ENCODE data around the gene EIF3B. TPM values are rescaled to one million over a fixed set of nuclear protein-coding genes. Genes with fewer than 3 reads are reported as not detected.
"Not testable (repeated sequence)": the region's sequence is repeated elsewhere in the genome, so short reads cannot be mapped to it uniquely, and the experiment has no call there.

EIF3B gene
- total RNA-seq, 4 donors from 2014 or later, result 75.3 to 156 (median 97.4) TPM

DNA sequence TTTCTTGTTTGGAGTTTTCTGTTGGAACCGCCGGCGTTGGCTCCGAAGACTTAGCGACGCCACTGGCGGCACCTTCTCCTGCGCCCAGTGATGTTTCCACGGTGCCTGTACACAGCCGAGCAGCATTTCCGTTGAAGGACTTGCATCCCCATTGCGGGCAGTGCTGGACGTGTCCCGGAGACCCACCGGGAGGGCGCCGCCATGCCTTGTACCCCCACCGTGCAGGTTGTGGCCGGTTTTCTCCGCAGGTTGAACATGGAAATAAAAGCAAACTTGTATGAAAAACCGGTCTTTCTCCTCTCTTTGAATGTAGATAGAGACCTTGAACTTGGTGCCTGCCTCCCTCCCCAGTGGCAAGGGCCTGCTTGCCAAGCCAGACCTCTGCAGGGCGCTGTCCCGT is 25.8 kb downstream of the EIF3B start:
- H3K4me1 ChIP-seq, result no peaks in the 10 kb centered on the region
- H3K36me3 ChIP-seq, result peaks cover 0 to 62% (median 0%) of the 10 kb centered on the region in 3 donors
- TF ChIP-seq POLR2A (IDR thresholded peaks at IDR 0.05), result no peak
- TF ChIP-seq, protein P1, sequence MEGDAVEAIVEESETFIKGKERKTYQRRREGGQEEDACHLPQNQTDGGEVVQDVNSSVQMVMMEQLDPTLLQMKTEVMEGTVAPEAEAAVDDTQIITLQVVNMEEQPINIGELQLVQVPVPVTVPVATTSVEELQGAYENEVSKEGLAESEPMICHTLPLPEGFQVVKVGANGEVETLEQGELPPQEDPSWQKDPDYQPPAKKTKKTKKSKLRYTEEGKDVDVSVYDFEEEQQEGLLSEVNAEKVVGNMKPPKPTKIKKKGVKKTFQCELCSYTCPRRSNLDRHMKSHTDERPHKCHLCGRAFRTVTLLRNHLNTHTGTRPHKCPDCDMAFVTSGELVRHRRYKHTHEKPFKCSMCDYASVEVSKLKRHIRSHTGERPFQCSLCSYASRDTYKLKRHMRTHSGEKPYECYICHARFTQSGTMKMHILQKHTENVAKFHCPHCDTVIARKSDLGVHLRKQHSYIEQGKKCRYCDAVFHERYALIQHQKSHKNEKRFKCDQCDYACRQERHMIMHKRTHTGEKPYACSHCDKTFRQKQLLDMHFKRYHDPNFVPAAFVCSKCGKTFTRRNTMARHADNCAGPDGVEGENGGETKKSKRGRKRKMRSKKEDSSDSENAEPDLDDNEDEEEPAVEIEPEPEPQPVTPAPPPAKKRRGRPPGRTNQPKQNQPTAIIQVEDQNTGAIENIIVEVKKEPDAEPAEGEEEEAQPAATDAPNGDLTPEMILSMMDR (IDR thresholded peaks at IDR 0.05), result no peak
- DNase-seq, result no peak
- H3K27me3 ChIP-seq, result no peaks in the 10 kb centered on the region
- H3K4me3 ChIP-seq, result no peak overlapping the region
- no peaks in the 10 kb centered on the region for H3K9me3 ChIP-seq
- H3K27ac ChIP-seq, result no peak overlapping the region

DNA sequence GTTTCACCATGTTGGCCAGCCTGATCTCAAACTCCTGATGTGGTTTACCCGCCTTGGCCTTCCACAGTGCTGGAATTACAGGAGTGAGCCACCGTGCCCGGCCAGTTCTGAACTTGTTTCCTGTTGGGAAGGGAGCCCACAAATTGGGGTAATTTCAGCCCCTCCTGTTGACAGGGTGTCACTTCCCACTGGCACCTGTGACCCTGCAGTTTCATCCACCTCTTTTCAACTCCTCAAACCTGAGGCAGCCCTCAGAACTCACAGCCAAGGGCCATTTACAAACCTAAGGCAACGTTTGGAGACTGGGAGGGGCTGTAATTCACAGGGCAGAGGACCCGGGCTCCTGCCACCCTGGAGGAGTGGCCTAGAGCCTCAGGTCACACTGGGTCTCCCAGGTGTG is 26.6 kb downstream of the EIF3B start:
- H3K4me1 ChIP-seq, result no peaks in the 10 kb centered on the region
- peaks cover 0 to 55% (median 0%) of the 10 kb centered on the region in 3 donors for H3K36me3 ChIP-seq
- H3K4me3 ChIP-seq, result no peak overlapping the region
- DNase-seq, result no peak
- H3K9me3 ChIP-seq, result no peaks in the 10 kb centered on the region
- H3K27me3 ChIP-seq, result no peaks in the 10 kb centered on the region
- TF ChIP-seq POLR2A (IDR thresholded peaks at IDR 0.05), result no peak
- TF ChIP-seq, protein P1 (IDR thresholded peaks at IDR 0.05), result no peak
- no peak overlapping the region for H3K27ac ChIP-seq

DNA sequence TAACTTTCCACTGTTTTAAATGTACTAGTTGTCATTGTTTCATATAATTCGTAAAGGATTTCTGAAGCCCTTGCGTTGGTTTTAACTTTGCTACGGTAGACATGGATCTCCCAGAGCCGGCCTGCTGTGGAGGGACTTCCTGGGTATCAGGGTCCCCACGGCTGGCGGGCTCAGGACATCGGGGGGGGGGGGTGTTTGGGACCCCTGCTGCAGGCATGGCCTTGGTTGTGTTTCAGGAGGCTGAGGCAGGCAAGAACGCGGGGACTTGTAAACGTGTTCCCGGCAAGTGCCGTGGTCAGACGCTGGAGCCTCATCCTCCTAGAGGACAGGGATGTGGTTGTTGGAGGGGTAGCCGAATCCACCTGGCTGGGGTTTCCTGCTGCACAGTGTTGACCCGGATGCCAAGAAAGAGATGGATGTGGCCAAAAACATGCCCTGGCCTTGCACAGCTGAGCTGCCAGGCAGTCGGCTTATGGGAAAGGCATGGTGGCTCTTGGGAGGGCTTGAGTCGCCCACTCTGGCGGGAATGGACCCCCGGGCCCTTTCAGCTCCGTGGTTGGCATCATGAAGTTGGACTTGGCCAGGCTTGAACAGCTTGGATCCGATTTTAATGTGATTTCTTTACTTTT is 27.4 kb downstream of the EIF3B start:
- TF ChIP-seq, protein P1 (IDR thresholded peaks at IDR 0.05), result no peak
- TF ChIP-seq POLR2A (IDR thresholded peaks at IDR 0.05), result no peak
- no peaks in the 10 kb centered on the region for H3K27me3 ChIP-seq
- no peak overlapping the region for H3K27ac ChIP-seq
- no peak for DNase-seq
- H3K4me1 ChIP-seq, result no peaks in the 10 kb centered on the region
- H3K4me3 ChIP-seq, result no peak overlapping the region
- peaks cover 0 to 47% (median 0%) of the 10 kb centered on the region in 3 donors for H3K36me3 ChIP-seq
- H3K9me3 ChIP-seq, result no peaks in the 10 kb centered on the region

DNA sequence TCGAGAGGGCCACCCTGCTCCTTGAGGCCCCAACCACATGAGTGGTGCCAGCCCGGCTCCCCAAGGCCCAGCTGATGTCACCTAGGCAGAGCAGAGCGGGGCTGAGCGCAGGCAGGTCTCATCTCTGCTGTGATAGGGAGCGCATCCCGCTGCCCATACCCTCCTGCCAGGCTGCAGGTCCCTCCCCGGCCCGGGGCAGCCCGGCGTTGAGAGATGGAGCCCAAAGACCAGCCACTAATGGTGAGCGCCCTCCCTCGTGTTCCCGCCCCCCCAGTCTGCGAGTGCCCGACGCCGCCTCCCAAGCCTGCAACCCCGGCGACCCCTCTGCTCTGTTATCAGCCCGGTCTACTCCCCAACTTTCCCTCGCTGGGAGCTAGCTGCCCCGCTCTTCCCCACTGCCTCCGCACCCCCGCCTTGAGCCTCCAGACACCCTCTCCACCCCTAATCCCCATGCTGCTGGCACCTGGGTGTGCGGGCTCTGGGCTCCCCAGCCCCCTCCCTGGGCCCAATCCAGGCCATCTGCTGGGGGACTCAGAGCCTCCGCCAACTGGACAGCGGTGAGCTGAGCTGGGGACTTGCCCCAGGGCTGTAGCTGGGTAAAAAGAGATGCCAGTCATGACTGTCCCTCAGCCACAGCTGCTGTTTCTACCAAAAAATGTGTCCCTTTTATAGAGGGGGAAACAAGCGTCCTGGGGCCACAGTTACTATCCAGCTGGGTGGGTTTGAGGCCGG is 29.1 kb downstream of the EIF3B start:
- Histone ChIP-seq H3K27ac (no peak overlapping the region), H3K4me3 (no peak overlapping the region), H3K27me3 (no peaks in the 10 kb centered on the region), H3K9me3 (no peaks in the 10 kb centered on the region), H3K36me3 (peaks cover 0 to 39% (median 0%) of the 10 kb centered on the region in 3 donors), H3K4me1 (no peaks in the 10 kb centered on the region)
- DNase-seq, result no peak
- TF ChIP-seq, protein P1 (IDR thresholded peaks at IDR 0.05), result no peak
- no peak for TF ChIP-seq POLR2A (IDR thresholded peaks at IDR 0.05)

DNA sequence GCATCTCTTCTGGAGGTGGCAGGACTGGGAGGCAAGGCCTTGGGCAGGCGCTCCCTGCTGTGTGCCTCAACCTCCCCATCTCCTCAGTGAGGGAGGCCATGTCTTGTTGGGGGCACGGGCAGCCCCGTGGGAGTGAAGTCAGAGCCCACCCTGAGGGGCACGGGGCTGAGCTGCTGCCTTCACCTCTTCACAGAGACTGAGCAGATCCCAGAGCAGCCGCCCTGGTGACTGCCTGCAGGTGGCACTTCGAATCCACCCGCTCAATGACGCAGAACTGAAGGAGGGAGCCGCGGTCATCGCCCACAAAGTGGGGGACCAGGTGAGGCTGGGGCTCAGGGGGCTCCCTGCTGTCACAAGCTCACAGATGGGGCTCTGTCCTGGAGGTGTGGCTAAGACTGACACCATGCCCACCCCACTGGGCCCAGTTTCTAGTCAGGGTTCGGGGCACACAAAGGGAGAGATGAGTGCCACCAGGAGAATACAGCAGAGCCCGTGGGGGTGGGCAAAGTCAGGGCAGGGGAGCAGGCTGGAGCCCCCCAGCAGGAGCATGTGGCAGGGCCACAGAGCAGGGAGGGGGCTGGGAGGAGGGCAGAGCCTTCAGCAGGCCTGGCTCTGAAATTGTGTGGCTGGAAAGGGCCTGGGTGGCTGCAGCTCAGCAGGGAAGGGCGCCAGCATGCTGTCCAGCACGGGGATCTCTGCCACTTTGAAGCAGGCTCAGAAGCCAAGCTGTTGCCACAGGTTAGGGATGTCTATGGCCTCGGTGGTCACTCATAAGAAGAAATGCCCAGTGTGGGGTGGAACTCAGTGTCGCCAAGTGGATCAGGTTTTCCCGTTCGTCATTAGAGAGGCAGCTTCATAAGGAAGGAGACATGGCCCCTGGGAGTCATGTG is 30.0 kb downstream of the EIF3B start:
- Histone ChIP-seq H3K4me1 (no peaks in the 10 kb centered on the region), H3K27me3 (no peaks in the 10 kb centered on the region), H3K27ac (no peak overlapping the region), H3K36me3 (peaks cover 0 to 30% (median 0%) of the 10 kb centered on the region in 3 donors), H3K4me3 (no peak overlapping the region), H3K9me3 (no peaks in the 10 kb centered on the region)
- TF ChIP-seq, protein P1 (IDR thresholded peaks at IDR 0.05), result no peak
- no peak for TF ChIP-seq POLR2A (IDR thresholded peaks at IDR 0.05)
- no peak for DNase-seq

DNA sequence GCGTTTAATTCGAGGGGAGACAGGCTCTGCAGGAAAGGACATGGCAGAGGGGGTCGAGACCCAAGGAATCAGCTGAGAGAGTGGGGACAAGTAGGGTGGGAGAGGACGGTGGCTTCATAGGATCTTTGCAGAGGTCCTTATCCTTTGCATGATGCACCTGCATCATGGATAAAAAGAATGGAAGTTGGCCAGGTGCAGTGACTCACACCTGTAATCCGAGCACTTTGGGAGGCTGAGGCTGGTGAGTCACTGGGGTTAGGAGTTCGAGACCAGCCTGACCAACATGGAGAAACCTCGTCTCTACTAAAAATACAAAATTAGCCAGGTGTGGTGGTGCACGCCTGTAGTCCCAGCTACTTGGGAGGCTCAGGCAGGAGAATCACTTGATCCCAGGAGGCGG is 31.5 kb downstream of the EIF3B start:
- H3K9me3 ChIP-seq, H3K27ac ChIP-seq, H3K4me3 ChIP-seq, H3K4me1 ChIP-seq, H3K27me3 ChIP-seq, DNase-seq: not testable (repeated sequence)
- H3K36me3 ChIP-seq, result peaks cover 0 to 15% (median 0%) of the 10 kb centered on the region in 3 donors

Data from Peyer's patch (tissue), 4 donors.